GM12878 (cell line): ENCODE data around the gene YWHAG. TPM values are rescaled to one million over a fixed set of nuclear protein-coding genes. Genes with fewer than 3 reads are reported as not detected.
"Not testable (repeated sequence)": the region's sequence is repeated elsewhere in the genome, so short reads cannot be mapped to it uniquely, and the experiment has no call there.

Experiments used
- ATAC-seq: fragments of 200-7000 bp; cut with Tn5 transposase; 3 replicates; pipeline ENCODE4 v1.9.1; 2020; ENCODE audit warnings: mild to moderate bottlenecking, moderate library complexity
- BruUV-seq: library from RNA; stranded (reverse); fragments of 400-500 nt; replicated peaks from 2 replicates; lab custom pipeline; 2021; lab: Mats Ljungman, UMichigan
- CTCF ChIA-PET: fragments of 300-600 bp; sonication (Branson Sonifier 250); formaldehyde crosslinking; extraction: SDS; loops from one replicate; lab custom pipeline; 2021; ENCODE audit warnings: inconsistent platforms; lab: Yijun Ruan, JAX
- POLR2A ChIA-PET: fragments of 350-600 bp; formaldehyde crosslinking; extraction: SDS; loops from one replicate; lab custom pipeline; 2021; ENCODE audit warnings: inconsistent platforms; lab: Charles Lee
- RAD21 ChIA-PET: fragments of 300-600 bp; sonication (Branson Sonifier 250); formaldehyde crosslinking; loops from one replicate; lab custom pipeline; 2023; ENCODE audit warnings: antibody characterized with exemption; ENCODE audit not compliant: unreplicated experiment; lab: Charles Lee
- SMC1A ChIA-PET: fragments of 300-600 bp; sonication (Branson Sonifier 250); formaldehyde crosslinking; loops from one replicate; lab custom pipeline; 2023; ENCODE audit not compliant: unreplicated experiment, uncharacterized antibody; lab: Charles Lee
- DNase-seq: peaks from one replicate; pipeline ENCODE4 v3.0.0-alpha.2; 2011; ENCODE audit warnings: low read depth, low spot score
- FAIRE-seq: peaks from 3 replicates; lab custom pipeline; 2011; peaks lifted over from hg19 to GRCh38; lab: Jason Lieb, UNC
- H2AFZ ChIP-seq: 2 replicates; pipeline ENCODE4 v1.6.0; 2011; ENCODE audit warnings: low read depth, low read length, control low read depth; ENCODE audit not compliant: control insufficient read depth
- H3K27ac ChIP-seq: 2 replicates; pipeline ENCODE4 v1.5.1; 2011; ENCODE audit warnings: control low read depth; ENCODE audit not compliant: control insufficient read depth, insufficient read depth
- H3K27me3 ChIP-seq, 2 experiments: replicated peaks in 1 of 2; 2 replicates each; pipeline versions ENCODE4 v1.6.0 to v1.6.1; 2011; ENCODE audit warnings: low read length in 1 of 2; ENCODE audit not compliant: control insufficient read depth in 2 of 2, insufficient read depth in 2 of 2
- H3K36me3 ChIP-seq, 2 experiments: 2 replicates each; pipeline ENCODE4 v1.5.1; 2011; ENCODE audit warnings: low read length in 1 of 2; ENCODE audit not compliant: control insufficient read depth in 2 of 2, insufficient read depth in 2 of 2
- H3K4me1 ChIP-seq: 2 replicates; pipeline ENCODE4 v1.6.1; 2011; ENCODE audit warnings: mild to moderate bottlenecking, low read length, moderate library complexity, mixed read lengths; ENCODE audit not compliant: control insufficient read depth, insufficient read depth
- H3K4me2 ChIP-seq: 2 replicates; pipeline ENCODE4 v1.6.0; 2011; ENCODE audit warnings: control low read depth; ENCODE audit not compliant: control insufficient read depth, insufficient read depth
- H3K4me3 ChIP-seq: fragments of 200-600 bp; sonication (generic); 2 replicates; pipeline ENCODE4 v1.5.1; 2016
- H3K79me2 ChIP-seq: 2 replicates; pipeline ENCODE4 v1.6.0; 2011; ENCODE audit warnings: low read length; ENCODE audit not compliant: control insufficient read depth, insufficient read depth
- H3K9ac ChIP-seq: 2 replicates; pipeline ENCODE4 v1.8.0; 2011; ENCODE audit warnings: low read length, control low read depth, mixed read lengths; ENCODE audit not compliant: control insufficient read depth, insufficient read depth
- H3K9me3 ChIP-seq: replicated peaks from 3 replicates; pipeline ENCODE4 v1.5.1; 2011; ENCODE audit warnings: mild to moderate bottlenecking, low read length; ENCODE audit not compliant: control insufficient read depth, insufficient read depth
- H4K20me1 ChIP-seq: 2 replicates; pipeline ENCODE4 v1.6.0; 2011; ENCODE audit not compliant: control insufficient read depth, insufficient read depth
- DPF2 ChIP-seq: fragments of 450-650 bp; IDR thresholded peaks from 2 replicates; pipeline ENCODE4 v1.6.1; 2017; ENCODE audit warnings: mild to moderate bottlenecking
- EGR1 ChIP-seq, 2 experiments: IDR thresholded peaks; 1 replicate in 1 of 2; 2 replicates in 1 of 2; pipeline ENCODE4 v1.6.1; 2011 to 2012; ENCODE audit warnings: low read depth in 2 of 2, low read length in 2 of 2, borderline replicate concordance in 1 of 2, mild to moderate bottlenecking in 1 of 2, moderate library complexity in 1 of 2
- MAX ChIP-seq: IDR thresholded peaks from 2 replicates; pipeline ENCODE4 v1.6.1; 2012; ENCODE audit warnings: low read depth, low read length, improper control_type of control experiment
- NBN ChIP-seq: fragments of 450-650 bp; IDR thresholded peaks from 2 replicates; pipeline ENCODE4 v1.6.1; 2016
- NFIC ChIP-seq: IDR thresholded peaks from 2 replicates; pipeline ENCODE4 v1.6.1; 2012; ENCODE audit warnings: low read depth, mild to moderate bottlenecking, inconsistent platforms, low read length, moderate library complexity
- PKNOX1 ChIP-seq: fragments of 450-650 bp; IDR thresholded peaks from 2 replicates; pipeline ENCODE4 v1.6.1; 2016; ENCODE audit warnings: mild to moderate bottlenecking
- POLR2AphosphoS5 ChIP-seq: IDR thresholded peaks from 2 replicates; pipeline ENCODE4 v1.6.1; 2011; ENCODE audit warnings: mild to moderate bottlenecking, low read length, inconsistent platforms
- TARDBP ChIP-seq: IDR thresholded peaks from 2 replicates; pipeline ENCODE4 v1.6.1; 2016; ENCODE audit warnings: borderline replicate concordance
- TBL1XR1 ChIP-seq: IDR thresholded peaks from 2 replicates; pipeline ENCODE4 v1.6.1; 2012; ENCODE audit warnings: low read depth, low read length, improper control_type of control experiment
- ZBTB33 ChIP-seq: fragments of 450-650 bp; IDR thresholded peaks from 2 replicates; pipeline ENCODE4 v1.6.1; 2017; ENCODE audit warnings: mild to moderate bottlenecking
- WGBS: methylation state at CpG from one replicate; pipeline ENCODE4 v1.1.6; 2016; ENCODE audit warnings: low lambda C conversion rate; ENCODE audit not compliant: insufficient replicate concordance, insufficient coverage; ENCODE audit errors: missing lambda C conversion rate; 5-methylcytosine and 5-hydroxymethylcytosine counted together
- in situ Hi-C: fragments of 300-500 bp; cut with MboI; formaldehyde crosslinking; loops from 9 replicates; pipeline ENCODE4 v1.14.3; 2018; ENCODE audit warnings: mixed read lengths
- intact Hi-C: fragments of 100-400 bp; cut with micrococcal nuclease; formaldehyde crosslinking; loops from one replicate; pipeline ENCODE4 v1.14.2; 2022; ENCODE audit not compliant: unreplicated experiment
- polyA plus RNA-seq, 11 experiments: library from polyadenylated mRNA; depleted of rRNA in 4 of 11; unstranded in 6 of 11; stranded (reverse) in 5 of 11; fragments of >200 nt; fragmentation: Nextera tagmentation in 4 of 11; fragmentation: Illumina TruSeq in 1 of 11; extraction: Ambion mirVana in 4 of 11; extraction: Trizol in 1 of 11; gene quantifications; 1 replicate in 1 of 11; 2 replicates in 10 of 11; pipeline versions ENCODE4 v1.2.1 to v1.2.3, GENCODE V29; 2011 to 2016; ENCODE audit warnings: inconsistent platforms in 2 of 11, missing spikeins in 2 of 11, low read depth in 1 of 11
- total RNA-seq, 4 experiments: library from RNA; depleted of rRNA in 3 of 4; stranded (reverse); fragments of >200 nt in 3 of 4; fragmentation: Illumina TruSeq in 1 of 4; extraction: Trizol in 1 of 4; gene quantifications; 2 replicates each; pipeline versions ENCODE4 v1.2.1 to v1.2.3, GENCODE V29; 2013 to 2021

Gene YWHAG
- total and polyA plus RNA-seq, 10 of the 15 experiments (the other 5 are each of a cell fraction or from before 2014, with no cell fraction given) = 20.2 to 157 (median 41.3) TPM

- Histone ChIP-seq H3K27ac (no peak overlapping the region), H3K9ac (no peak overlapping the region), H3K9me3 (no peaks in the 10 kb centered on the region), H3K27me3 (no peaks in the 10 kb centered on the region), H2AFZ (no peak overlapping the region), H3K4me2 (no peak overlapping the region), H3K4me1 (peaks cover 4% of the 10 kb centered on the region), H3K4me3 (no peak overlapping the region), H3K79me2 (no peaks in the 10 kb centered on the region), H3K36me3 (no peaks in the 10 kb centered on the region), H4K20me1 (no peaks in the 10 kb centered on the region)
- ChIA-PET CTCF (no interaction called here), POLR2A (interaction anchor here (0.9 kb wide), 1 partner anchor 30 kb away, joined by 3 read pairs; no protein-coding TSS in a partner anchor), RAD21 (interaction anchor here (1.0 kb wide), 1 partner anchor 14 kb away, joined by 3 read pairs; no protein-coding TSS in a partner anchor), SMC1A (no interaction called here)
- no peak for FAIRE-seq
- TF ChIP-seq NBN (no peak), TARDBP (no peak), ZBTB33 (no peak), TBL1XR1 (no peak), PKNOX1 (no peak), EGR1 (IDR thresholded peaks at IDR 0.05; ENCODE audit: borderline replicate concordance in 1 of 2, low read depth in 2 of 2, low read length in 2 of 2) (no peak), DPF2 (no peak), NFIC (no peak), MAX (no peak), POLR2AphosphoS5 (no peak)
- ATAC-seq = no peak
- in situ Hi-C loops (no loop called here), intact Hi-C loops (no loop called here)
- no TSS peak for BruUV-seq
- no peak for DNase-seq
- 86% methylated on average over 12 of the region's 13 CpGs for WGBS
These were observed 31.3 kb upstream of the YWHAG start for GRCh38 chr7:76390092-76390491.

- ATAC-seq, H3K9me3 ChIP-seq, in situ Hi-C loops, DNase-seq, H4K20me1 ChIP-seq, H3K4me3 ChIP-seq, H3K36me3 ChIP-seq, FAIRE-seq, RAD21 ChIA-PET, intact Hi-C loops, BruUV-seq, H3K9ac ChIP-seq, SMC1A ChIA-PET, H2AFZ ChIP-seq, H3K4me2 ChIP-seq, H3K27ac ChIP-seq, H3K4me1 ChIP-seq, H3K27me3 ChIP-seq, H3K79me2 ChIP-seq: not testable (repeated sequence)
- WGBS = 71% methylated on average over 6 of the region's 6 CpGs
- ChIA-PET POLR2A (interaction anchor here (0.7 to 1.2 kb wide), 3 partner anchors 15 to 158 kb away, joined by 3 to 5 read pairs (median 3); partner anchors contain the start of gene YWHAG), CTCF (interaction anchor here (0.6 kb wide), 1 partner anchor 10 kb away, joined by 5 read pairs; no protein-coding TSS in a partner anchor)
These were observed 29.0 kb upstream of the YWHAG start for GRCh38 chr7:76387789-76388188.
